GM18505 (cell line): Measurements from ENCODE around the gene LUC7L.
A peak's percentile ranks its signal among the peaks of the same experiment; 100 is the strongest.

Source experiments
- ATAC-seq: cut with Tn5 transposase; IDR thresholded peaks from one replicate; pipeline ENCODE4 v1.9.1; 2021; ENCODE audit not compliant: unreplicated experiment
- POLR2A ChIP-seq: IDR thresholded peaks from 4 replicates; pipeline ENCODE4 v1.6.1; 2011; ENCODE audit warnings: borderline replicate concordance; ENCODE audit not compliant: insufficient read depth, insufficient read length; ENCODE audit errors: extremely low read depth

LUC7L gene

DNA sequence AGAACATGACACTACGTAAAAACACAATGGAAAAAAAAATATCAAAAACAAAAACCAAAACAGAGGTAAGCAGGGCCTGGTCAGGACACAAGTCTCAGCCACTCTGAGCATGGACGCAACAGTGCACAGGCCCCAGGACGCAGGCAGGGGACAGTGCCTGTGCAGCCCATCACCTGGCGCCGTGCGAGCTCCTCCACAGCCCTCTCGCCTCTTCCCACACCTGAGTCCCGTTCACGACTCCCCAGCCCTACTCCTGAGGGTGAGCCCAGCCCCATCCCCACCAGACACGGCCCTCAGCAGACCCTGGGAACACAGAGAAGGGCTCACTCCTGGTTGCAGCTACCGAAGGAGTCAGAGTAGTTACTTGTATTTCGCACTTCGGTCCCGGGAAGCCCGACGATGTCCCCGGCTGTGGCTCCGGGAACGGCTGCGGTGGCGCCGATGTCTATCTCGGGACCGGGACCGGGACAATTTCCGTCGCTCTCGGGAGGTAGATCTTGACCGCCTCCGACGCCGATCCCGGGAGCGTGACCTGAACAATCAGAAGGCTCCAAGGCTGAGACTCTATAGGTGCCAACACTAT is 39.6 kb downstream of the LUC7L start:
- no peak for TF ChIP-seq POLR2A
- ATAC-seq = no peak

DNA sequence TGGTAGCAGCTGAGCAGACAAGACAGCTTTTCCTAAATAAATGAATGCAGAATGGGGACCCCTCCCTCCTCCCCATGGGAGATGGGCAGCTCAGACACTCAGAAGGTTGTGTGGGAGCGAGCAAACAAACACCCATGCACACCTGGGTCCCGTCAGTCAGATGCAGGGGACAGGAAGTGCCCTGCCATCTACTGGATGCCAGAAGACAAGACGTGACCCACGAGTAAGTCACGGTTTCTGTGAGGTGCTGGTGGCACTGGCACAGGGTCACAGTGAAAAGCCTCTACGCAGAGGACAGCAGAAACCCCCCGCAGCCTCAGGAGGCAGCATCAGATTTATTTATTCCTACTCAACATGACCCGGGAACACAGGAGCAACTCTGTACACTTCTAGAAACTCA is 40.6 kb downstream of the LUC7L start:
- no peak for ATAC-seq

GRCh38 chr16:187330-187729 is 41.9 kb downstream of the LUC7L start:
- no peak for ATAC-seq
- TF ChIP-seq POLR2A = no peak

More for the DNA sequence above, 40.6 kb downstream of the LUC7L start:
- TF ChIP-seq POLR2A = no peak

GRCh38 chr16:185691-186090 is 43.6 kb downstream of the LUC7L start:
- TF ChIP-seq POLR2A = no peak
- ATAC-seq = no peak

GRCh38 chr16:185213-185612 is 44.0 kb downstream of the LUC7L start:
- no peak for ATAC-seq
- no peak for TF ChIP-seq POLR2A

GRCh38 chr16:183005-183404 is 46.2 kb downstream of the LUC7L start:
- no peak for ATAC-seq
- TF ChIP-seq POLR2A = no peak

DNA sequence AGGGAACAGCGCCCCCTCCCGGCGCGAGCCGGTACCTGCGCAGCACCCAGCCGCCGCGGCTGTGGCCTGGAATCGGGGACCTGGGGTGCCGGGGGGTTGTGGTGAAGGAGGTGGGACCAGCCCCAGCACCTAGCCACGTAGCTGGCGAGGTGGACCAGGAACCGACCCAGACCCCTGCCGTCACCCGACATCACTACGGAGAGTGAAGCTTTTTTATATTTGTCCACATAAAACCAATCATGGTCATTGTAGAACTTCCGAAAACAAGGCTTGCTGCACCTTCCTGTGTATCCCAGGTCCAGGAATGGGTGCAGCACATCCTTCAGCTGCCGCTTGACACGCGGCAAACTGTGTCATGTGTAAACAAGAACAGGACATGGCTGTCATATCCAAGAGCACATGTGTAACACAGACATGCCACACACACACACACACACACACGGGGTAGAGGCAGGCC is 47.7 kb downstream of the LUC7L start:
- TF ChIP-seq POLR2A = peak; percentile 24
- ATAC-seq = no peak

DNA sequence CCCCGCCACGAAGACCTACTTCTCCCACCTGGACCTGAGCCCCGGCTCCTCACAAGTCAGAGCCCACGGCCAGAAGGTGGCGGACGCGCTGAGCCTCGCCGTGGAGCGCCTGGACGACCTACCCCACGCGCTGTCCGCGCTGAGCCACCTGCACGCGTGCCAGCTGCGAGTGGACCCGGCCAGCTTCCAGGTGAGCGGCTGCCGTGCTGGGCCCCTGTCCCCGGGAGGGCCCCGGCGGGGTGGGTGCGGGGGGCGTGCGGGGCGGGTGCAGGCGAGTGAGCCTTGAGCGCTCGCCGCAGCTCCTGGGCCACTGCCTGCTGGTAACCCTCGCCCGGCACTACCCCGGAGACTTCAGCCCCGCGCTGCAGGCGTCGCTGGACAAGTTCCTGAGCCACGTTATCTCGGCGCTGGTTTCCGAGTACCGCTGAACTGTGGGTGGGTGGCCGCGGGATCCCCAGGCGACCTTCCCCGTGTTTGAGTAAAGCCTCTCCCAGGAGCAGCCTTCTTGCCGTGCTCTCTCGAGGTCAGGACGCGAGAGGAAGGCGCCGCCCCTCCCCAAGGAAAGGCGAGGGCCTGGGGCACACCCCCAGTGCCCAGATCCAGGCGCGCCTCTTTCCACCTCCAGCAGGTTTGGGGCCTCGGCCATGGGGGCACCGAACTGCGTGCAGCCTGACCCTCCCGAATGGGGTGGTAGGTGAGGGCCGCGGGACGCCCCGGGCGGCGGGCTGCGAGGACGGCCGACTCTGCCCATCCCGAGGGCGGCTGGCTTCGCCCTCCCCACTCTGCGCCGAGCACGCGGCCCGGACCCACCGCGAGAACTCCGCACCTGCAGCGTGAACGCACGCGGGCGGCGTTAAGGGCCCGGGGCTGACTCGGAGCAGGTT is 48.3 kb downstream of the LUC7L start:
- peak; percentile 53 for ATAC-seq
- TF ChIP-seq POLR2A = no peak

DNA sequence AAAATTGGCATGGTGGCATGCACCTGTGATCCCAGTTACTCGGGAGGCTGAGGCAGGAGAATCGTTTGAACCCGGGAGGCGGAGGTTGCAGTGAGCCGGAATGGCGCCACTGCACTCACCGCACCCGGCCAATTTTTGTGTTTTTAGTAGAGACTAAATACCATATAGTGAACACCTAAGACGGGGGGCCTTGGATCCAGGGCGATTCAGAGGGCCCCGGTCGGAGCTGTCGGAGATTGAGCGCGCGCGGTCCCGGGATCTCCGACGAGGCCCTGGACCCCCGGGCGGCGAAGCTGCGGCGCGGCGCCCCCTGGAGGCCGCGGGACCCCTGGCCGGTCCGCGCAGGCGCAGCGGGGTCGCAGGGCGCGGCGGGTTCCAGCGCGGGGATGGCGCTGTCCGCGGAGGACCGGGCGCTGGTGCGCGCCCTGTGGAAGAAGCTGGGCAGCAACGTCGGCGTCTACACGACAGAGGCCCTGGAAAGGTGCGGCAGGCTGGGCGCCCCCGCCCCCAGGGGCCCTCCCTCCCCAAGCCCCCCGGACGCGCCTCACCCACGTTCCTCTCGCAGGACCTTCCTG is 49.1 kb downstream of the LUC7L start, which contains the start of gene HBQ1:
HBQ1 (plus strand) TSS at position 359 of the 575 bp plus-strand sequence; CDS start at position 387, 28 bp downstream.
- no peak for ATAC-seq
- no peak for TF ChIP-seq POLR2A

GRCh38 chr16:179211-180092 is 49.8 kb downstream of the LUC7L start:
- ATAC-seq = no peak
- TF ChIP-seq POLR2A = no peak

DNA sequence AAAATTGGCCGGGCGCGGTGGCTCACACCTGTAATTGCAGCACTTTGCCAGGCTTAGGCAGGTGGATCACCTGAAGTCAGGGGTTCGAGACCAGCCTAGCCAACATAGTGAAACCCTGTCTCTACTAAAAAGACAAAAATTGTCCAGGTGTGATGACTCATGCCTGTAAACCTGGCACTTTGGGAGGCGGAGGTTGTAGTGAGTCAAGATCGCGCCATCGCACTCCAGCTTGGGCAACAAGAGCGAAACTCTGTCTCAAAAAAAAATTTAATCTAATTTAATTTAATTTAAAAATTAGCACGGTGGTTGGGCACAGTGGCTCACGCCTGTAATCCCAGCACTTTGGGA is 50.6 kb downstream of the LUC7L start:
- no peak for ATAC-seq

GRCh38 chr16:177981-178667 is 51.1 kb downstream of the LUC7L start:
- TF ChIP-seq POLR2A = no peak
- ATAC-seq = no peak

More for the DNA sequence above, 50.6 kb downstream of the LUC7L start:
- TF ChIP-seq POLR2A = no peak
